Ureter (tissue), 1 donor: ENCODE measurements around the gene TMEM138. TPM values are rescaled to one million over a fixed set of nuclear protein-coding genes. Genes with fewer than 3 reads are reported as not detected.

Experiments used
- DNase-seq: peaks from one replicate; pipeline ENCODE4 v3.0.0-alpha.2; 2020; ENCODE audit warnings: low spot score
- total RNA-seq: library from RNA; stranded (reverse); gene quantifications from one replicate; pipeline ENCODE4 v1.2.4, GENCODE V29; 2023
- donor health status: DM: yes; HTN: yes; CAD: no.

TMEM138 gene
- total RNA-seq, 1 donor from 2014 or later, result 69.5 TPM

- no peak for DNase-seq
Observed at GRCh38 chr11:61342207-61342803, 19.9 kb upstream of the TMEM138 start.

- no peak for DNase-seq
Observed at GRCh38 chr11:61343792-61344745, 18.1 kb upstream of the TMEM138 start.

GRCh38 chr11:61345170-61345610 is 17.0 kb upstream of the TMEM138 start:
- no peak for DNase-seq

GRCh38 chr11:61345954-61346843 is 16.0 kb upstream of the TMEM138 start:
- DNase-seq, result no peak

DNA sequence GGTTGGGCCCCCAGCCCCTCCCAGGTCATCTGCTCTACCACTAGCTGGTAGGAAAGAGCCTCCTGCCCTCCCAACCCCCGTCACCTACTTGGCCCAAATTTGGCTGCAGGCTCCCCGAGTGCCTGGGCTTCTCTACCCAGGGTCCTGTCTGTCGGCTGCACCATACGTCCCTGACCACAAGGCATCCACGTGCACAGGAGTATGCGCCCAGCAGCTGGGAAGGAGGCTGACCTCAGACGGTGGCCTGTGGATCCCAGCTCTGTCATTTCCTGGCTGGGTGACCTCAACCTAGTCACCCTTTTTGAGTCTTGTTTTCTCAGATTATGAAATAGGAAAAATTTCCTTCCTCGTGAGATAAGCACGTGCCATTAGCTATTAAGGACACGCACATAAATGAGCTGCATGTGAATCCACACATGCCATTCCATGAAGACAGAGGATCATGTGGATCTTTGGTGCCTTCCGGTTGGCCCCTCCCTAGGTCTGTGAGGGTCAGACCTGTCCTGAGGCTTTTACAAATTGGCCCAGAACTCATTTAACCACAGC is 14.2 kb upstream of the TMEM138 start:
- DNase-seq, result no peak

DNA sequence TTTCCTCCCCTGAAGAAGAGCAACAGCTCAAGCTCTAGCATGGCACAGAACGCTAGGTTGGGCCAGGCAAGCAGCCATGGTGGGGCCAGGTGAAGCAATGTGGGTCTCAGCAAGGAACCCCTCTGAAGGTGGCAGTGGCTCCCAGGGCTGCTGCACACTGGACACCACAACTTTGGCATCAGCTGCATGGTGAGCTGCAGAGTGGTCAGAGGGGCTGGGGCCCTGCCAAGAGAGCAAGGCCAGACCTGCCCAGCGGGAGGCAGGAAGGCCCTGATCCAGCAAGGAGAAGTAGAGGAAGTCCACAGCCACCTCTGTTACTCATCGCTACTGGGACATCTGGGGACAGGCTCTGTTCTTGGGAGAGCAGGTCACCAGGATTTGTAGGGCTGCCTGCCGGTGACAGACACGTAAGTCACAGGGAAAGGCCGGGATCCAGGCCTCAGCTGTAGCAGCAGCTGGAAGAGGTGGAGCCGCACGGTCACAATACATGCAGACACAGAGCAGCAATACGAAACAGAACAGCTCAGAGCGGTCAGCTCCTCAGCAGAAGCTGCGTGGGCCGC is 12.9 kb upstream of the TMEM138 start:
- no peak for DNase-seq

DNA sequence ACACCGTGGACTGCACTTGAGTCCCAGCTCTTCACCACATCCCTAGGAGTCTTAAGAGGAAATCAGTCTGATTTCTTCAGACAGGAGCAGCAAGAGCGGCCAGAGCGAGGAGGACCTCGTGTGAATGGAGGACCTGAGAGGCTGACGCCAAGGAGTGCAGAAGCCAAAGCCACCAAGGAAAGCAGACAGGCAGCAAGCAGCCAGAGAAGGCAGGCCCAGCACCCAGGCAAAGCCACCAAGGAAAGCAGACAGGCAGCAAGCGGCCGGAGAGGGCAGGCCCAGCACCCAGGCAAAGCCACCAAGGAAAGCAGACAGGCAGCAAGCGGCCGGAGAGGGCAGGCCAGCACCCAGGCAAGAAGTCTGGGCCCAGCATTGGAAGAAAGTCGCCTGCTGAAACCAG is 12.3 kb upstream of the TMEM138 start:
- DNase-seq, result no peak

DNA sequence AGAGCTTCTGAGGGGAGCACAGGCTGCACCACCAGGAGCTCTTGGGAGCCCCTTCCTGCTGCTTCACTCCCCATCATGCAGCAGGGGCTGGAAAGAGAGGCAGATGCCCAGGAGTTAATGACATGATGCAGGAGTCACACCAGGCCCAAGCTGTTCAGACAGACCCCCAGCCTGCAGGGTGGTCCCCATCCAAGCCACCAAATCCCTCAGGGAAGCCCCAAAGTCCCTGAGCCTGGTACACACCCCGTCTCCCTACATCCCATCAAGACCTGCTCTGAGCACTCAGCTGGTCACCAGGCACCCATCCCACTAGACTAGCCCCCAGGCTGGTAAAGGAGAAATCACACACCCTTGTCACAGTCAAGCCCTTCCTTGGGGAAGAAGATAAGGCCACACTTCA is 11.8 kb upstream of the TMEM138 start:
- DNase-seq, result no peak

DNA sequence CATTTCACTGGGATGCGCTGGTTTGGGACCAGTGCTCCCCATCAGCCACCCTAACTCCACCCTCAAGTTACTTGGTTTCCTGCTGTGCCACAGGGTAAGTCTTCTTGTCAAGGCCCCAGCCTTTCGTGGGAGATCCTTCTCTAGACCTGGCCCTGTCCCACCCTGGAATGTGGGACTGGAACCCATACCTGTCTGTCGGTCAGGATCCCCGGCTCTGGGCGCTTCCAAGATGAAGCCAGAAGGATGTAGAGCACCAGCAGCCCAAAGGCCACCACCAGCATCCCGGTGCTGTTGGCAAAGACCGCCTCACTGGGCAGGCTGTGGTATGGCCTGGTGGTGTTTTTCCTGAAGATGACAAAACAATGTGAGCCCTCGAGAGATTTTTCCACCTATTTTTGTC is 11.4 kb upstream of the TMEM138 start:
- no peak for DNase-seq

DNA sequence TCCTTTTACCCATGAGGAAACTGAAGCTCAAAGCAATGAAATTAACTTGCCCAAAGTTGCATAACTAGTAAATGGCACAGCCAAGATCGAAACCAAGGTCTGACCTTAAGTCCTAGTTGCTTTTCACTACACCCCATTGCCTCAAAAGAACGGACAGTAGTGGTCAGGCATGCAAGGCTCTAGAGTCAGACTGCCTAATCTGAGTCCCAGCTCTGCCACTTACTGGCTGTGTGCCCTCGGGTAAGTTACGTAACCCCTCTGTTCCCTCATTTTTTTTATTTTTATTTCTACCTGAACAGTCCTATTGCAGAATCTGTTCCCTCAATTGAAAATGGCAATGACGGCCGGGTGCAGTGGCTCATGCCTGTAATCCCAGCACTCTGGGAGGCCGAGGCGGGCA is 10.1 kb upstream of the TMEM138 start:
- DNase-seq, result no peak

- DNase-seq, result no peak
Observed at GRCh38 chr11:61353131-61354067, 8.8 kb upstream of the TMEM138 start.

DNA sequence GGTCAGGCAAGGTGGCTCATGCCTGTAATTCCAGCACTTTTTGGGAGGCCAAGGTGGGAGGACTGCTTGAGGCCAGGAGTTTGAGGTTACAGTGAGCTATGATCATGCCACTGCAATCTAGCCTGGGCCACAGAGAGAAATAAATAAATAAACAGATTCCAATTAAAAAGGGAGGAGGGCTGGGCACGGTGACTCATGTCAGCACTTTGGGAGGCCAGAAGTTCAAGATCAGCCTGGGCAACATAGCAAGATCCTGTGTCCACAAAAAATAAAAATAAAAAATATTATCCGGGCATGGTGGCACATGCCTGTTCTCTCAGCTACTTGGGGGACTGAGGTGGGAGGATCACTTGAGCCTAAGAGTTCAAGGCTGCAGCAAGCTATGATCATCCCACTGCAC is 8.0 kb upstream of the TMEM138 start:
- DNase-seq, result no peak

- DNase-seq, result no peak
Observed at GRCh38 chr11:61356706-61357105, 5.5 kb upstream of the TMEM138 start.

DNA sequence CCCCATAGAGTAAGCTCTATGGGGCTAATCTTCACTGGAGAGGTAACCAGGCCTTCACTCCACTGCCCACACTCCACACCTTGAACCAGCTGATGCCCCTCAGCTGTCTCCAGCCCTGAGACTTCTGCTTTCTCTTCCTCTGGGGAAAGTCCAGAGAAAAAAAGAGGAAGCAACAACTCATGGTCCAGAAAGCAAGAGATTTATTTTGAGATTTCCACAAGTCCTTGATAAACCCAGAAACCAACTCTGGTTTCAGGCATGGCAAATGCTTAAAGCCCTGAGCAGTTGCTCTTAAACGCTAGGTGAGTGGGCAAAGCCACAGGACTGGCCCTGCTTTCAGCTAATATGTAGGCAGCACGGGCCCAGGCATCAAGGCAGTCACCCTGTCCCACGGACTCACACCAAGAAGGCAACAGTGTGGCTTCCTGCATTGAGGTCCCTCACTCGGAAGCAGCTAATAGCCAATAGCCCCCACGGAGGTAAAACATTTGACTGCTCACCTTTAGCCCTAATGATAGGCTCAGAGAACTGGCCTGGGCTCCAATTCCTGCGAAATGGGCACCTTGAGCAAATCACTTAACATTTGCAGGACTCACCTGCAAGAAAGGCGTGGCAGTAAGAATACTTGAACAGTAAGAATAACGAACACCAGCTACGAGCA is 4.8 kb upstream of the TMEM138 start:
- DNase-seq, result no peak

DNA sequence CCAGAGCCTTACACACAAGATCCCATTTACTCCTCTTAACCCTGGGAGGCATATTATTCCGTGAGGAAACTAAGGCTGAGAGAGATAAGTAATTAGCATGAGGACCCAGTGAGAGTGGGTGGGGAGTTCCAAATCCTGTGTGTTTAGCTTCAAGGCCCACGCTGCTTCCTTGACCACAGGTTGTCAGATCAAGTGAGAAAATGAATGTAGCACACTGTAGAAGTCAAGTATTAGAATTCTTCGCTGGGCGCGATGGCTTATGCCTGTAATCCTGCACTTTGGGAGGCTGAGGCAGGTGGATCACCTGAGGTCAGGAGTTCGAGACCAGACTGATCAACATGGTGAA is 4.3 kb upstream of the TMEM138 start:
- DNase-seq, result no peak

GRCh38 chr11:61358566-61358965 is 3.6 kb upstream of the TMEM138 start:
- DNase-seq, result no peak

- DNase-seq, result no peak
Observed at GRCh38 chr11:61359516-61359915, 2.7 kb upstream of the TMEM138 start.

- DNase-seq, result no peak
Observed at GRCh38 chr11:61361237-61361740, 885 bp upstream of the TMEM138 start.

DNA sequence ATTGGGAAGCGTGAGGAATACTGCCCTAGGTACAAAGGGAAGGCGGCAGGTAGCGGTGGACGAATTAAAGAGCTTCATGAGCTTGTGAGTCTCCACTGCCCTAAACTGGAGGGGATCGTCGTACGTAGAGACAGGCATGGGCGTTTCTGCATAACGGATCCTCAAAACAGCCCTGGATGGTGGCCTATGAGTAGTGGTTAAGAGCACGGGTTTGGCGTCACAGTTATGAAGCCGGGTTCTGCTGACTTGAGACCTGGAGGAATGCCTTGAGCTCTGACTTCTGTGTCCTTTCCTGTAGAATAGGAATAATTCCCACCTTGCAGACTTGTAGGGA is 335 bp downstream of the TMEM138 start:
- DNase-seq, result no peak
